Tibial nerve (tissue), 4 donors: ENCODE data around the gene GON4L. TPM values are rescaled to one million over a fixed set of nuclear protein-coding genes. Genes with fewer than 3 reads are reported as not detected.
A peak's percentile ranks its signal among the peaks of the same experiment; 100 is the strongest.

Experiments
- DNase-seq, 2 donors: peaks; one replicate each; pipeline ENCODE4 v3.0.0-alpha.2; 2019; ENCODE audit warnings: low spot score in 2 of 2
- H3K27ac ChIP-seq, 4 donors: fragments of 200-600 bp; sonication (generic) in 3 of 4; one replicate each; pipeline ENCODE4 v1.5.1; 2017 to 2019; ENCODE audit warnings: mild to moderate bottlenecking in 1 of 4
- H3K27me3 ChIP-seq, 2 donors: fragments of 200-600 bp; sonication (generic) in 1 of 2; one replicate each; pipeline versions ENCODE4 v1.5.1 to v1.6.0; 2017 to 2019
- H3K36me3 ChIP-seq, 3 donors: fragments of 200-600 bp; sonication (generic); one replicate each; pipeline ENCODE4 v1.5.1; 2018 to 2019
- H3K4me1 ChIP-seq, 4 donors: fragments of 200-600 bp; sonication (generic) in 3 of 4; one replicate each; pipeline ENCODE4 v1.5.1; 2017 to 2019
- H3K4me3 ChIP-seq, 4 donors: fragments of 200-600 bp; sonication (generic) in 3 of 4; one replicate each; pipeline ENCODE4 v1.5.1; 2017 to 2019; ENCODE audit warnings: mild to moderate bottlenecking in 1 of 4, moderate library complexity in 1 of 4
- H3K9me3 ChIP-seq, 4 donors: fragments of 200-600 bp; sonication (generic) in 3 of 4; one replicate each; pipeline ENCODE4 v1.5.1; 2017 to 2019
- CTCF ChIP-seq, 5 experiments: fragments of 200-600 bp in 3 of 5; fragments of 450-650 bp in 2 of 5; sonication (generic) in 3 of 5; IDR thresholded peaks; one replicate each; pipeline ENCODE4 v1.5.1; 2016 to 2019; ENCODE audit warnings: antibody characterized with exemption in 5 of 5, mild to moderate bottlenecking in 3 of 5, moderate library complexity in 2 of 5
- EP300 ChIP-seq, 2 donors: sonication (generic); formaldehyde crosslinking; IDR thresholded peaks; one replicate each; pipeline ENCODE4 v1.6.1; 2017; ENCODE audit warnings: antibody characterized with exemption in 2 of 2, mild to moderate bottlenecking in 1 of 2
- POLR2A ChIP-seq, 2 donors: fragments of 450-650 bp; IDR thresholded peaks; one replicate each; pipeline ENCODE4 v1.6.1; 2017; ENCODE audit warnings: antibody characterized with exemption in 2 of 2, mild to moderate bottlenecking in 2 of 2, moderate library complexity in 2 of 2
- WGBS, 2 donors: methylation state at CpG; one replicate each; pipeline ENCODE4 v1.1.5; 2018; 5-methylcytosine and 5-hydroxymethylcytosine counted together
- total RNA-seq, 4 donors: library from RNA; depleted of rRNA; stranded (reverse); fragments of >200 nt; gene quantifications; one replicate each; pipeline ENCODE4 v1.1.0, GENCODE V29; 2016

The GON4L gene
- total RNA-seq, 4 donors from 2014 or later, result 53.3 to 88.2 (median 66.2) TPM

GRCh38 chr1:155890251-155890650, 33.2 kb upstream of the GON4L start:
- Histone ChIP-seq H3K36me3 (peaks cover 0 to 10% (median 0%) of the 10 kb centered on the region in 3 donors), H3K27ac (peak overlapping the region in 1 of 4 donors; percentile 9), H3K9me3 (no peaks in the 10 kb centered on the region), H3K4me1 (peaks cover 0 to 24% (median 16%) of the 10 kb centered on the region in 4 donors), H3K27me3 (no peaks in the 10 kb centered on the region), H3K4me3 (no peak overlapping the region)
- no peak for DNase-seq
- TF ChIP-seq EP300 (IDR thresholded peaks at IDR 0.05) (no peak), CTCF (IDR thresholded peaks at IDR 0.05) (no peak), POLR2A (IDR thresholded peaks at IDR 0.05) (no peak)
- 53 to 60% methylated on average over 3 of the region's 3 CpGs for WGBS, 2 donors

DNA sequence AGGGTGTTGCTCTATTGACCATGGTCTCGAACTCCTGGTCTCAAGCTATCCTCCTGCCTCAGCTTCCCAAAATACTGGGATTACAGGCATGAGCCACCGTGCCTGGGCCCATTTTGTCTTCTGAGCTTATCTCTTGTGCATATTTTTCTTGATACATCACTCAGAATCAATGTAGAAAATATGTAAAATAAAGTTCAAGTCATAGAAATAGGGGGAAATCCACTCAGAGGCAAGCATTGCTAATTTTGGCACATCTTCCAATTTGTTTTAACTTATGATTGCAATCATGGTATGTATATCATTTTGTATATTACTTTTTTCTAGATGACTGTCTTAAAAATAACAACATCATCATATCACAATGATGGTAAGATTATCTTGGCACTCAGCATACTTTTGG, 32.6 kb upstream of the GON4L start:
- no peak for DNase-seq

GRCh38 chr1:155888481-155888880, 31.5 kb upstream of the GON4L start:
- no peak overlapping the region for H3K27ac ChIP-seq
- TF ChIP-seq EP300 (IDR thresholded peaks at IDR 0.05) (no peak), POLR2A (IDR thresholded peaks at IDR 0.05) (no peak), CTCF (IDR thresholded peaks at IDR 0.05) (no peak)
- no peak overlapping the region for H3K4me3 ChIP-seq
- no peak for DNase-seq
- H3K9me3 ChIP-seq, result no peaks in the 10 kb centered on the region
- H3K27me3 ChIP-seq, result no peaks in the 10 kb centered on the region
- H3K36me3 ChIP-seq, result peaks cover 0 to 9% (median 0%) of the 10 kb centered on the region in 3 donors
- WGBS, 2 donors, result 96 to 98% methylated on average over 5 of the region's 5 CpGs
- peaks cover 0 to 30% (median 11%) of the 10 kb centered on the region in 4 donors for H3K4me1 ChIP-seq

More for the DNA sequence above, 32.6 kb upstream of the GON4L start:
- no peak overlapping the region for H3K4me3 ChIP-seq
- TF ChIP-seq POLR2A (IDR thresholded peaks at IDR 0.05) (no peak), CTCF (IDR thresholded peaks at IDR 0.05) (no peak), EP300 (IDR thresholded peaks at IDR 0.05) (no peak)
- no peaks in the 10 kb centered on the region for H3K9me3 ChIP-seq
- H3K4me1 ChIP-seq, result peaks cover 0 to 31% (median 16%) of the 10 kb centered on the region in 4 donors
- H3K27me3 ChIP-seq, result no peaks in the 10 kb centered on the region
- H3K36me3 ChIP-seq, result peaks cover 0 to 9% (median 0%) of the 10 kb centered on the region in 3 donors
- WGBS, 2 donors, result 66 to 72% methylated on average over 2 of the region's 2 CpGs
- H3K27ac ChIP-seq, result peak overlapping the region in 1 of 4 donors; percentile 9

GRCh38 chr1:155884982-155885381, 28.0 kb upstream of the GON4L start:
- DNase-seq, result no peak
- Histone ChIP-seq H3K27me3 (no peaks in the 10 kb centered on the region), H3K27ac (peak overlapping the region in 2 of 4 donors; percentile 61 to 65), H3K4me1 (peaks cover 0 to 17% (median 2%) of the 10 kb centered on the region in 4 donors), H3K9me3 (no peaks in the 10 kb centered on the region), H3K36me3 (peaks cover 0 to 37% (median 0%) of the 10 kb centered on the region in 3 donors), H3K4me3 (no peak overlapping the region)
- TF ChIP-seq POLR2A (IDR thresholded peaks at IDR 0.05) (no peak), EP300 (IDR thresholded peaks at IDR 0.05) (no peak)

GRCh38 chr1:155884031-155884960, 27.3 kb upstream of the GON4L start:
- H3K9me3 ChIP-seq, result no peaks in the 10 kb centered on the region
- no peak overlapping the region for H3K4me3 ChIP-seq
- no peak for DNase-seq
- WGBS, 2 donors, result 46 to 57% methylated on average over 9 of the region's 9 CpGs
- peaks cover 0 to 44% (median 0%) of the 10 kb centered on the region in 3 donors for H3K36me3 ChIP-seq
- peaks cover 0 to 17% (median 2%) of the 10 kb centered on the region in 4 donors for H3K4me1 ChIP-seq
- no peaks in the 10 kb centered on the region for H3K27me3 ChIP-seq
- H3K27ac ChIP-seq, result peak overlapping the region in 3 of 4 donors; percentile 25 to 65 (median 61)
- no peak for TF ChIP-seq EP300 (IDR thresholded peaks at IDR 0.05)
- TF ChIP-seq POLR2A (IDR thresholded peaks at IDR 0.05), result no peak

DNA sequence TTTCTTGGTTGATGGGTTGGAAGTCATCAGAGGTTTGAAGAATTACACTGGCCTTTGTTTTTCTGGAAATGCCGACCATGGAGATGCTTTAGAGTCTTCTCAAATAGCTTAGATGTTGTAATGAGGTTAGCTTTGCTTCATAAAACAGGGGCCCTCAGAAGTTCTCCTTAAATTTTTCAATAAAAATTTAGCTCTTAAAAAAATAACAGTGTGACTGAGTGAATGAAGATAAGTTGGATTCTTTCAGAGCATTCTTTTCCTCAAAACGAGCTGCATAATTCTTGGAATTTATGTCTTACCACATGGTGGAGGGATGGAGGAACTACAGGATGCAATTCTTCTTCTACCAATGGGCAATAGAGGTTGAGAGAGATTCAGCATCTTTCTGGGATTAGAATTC, 25.8 kb upstream of the GON4L start:
- no peaks in the 10 kb centered on the region for H3K27me3 ChIP-seq
- DNase-seq, result no peak
- no peak overlapping the region for H3K4me3 ChIP-seq
- no peaks in the 10 kb centered on the region for H3K9me3 ChIP-seq
- 57 to 60% methylated on average over 2 of the region's 2 CpGs for WGBS, 2 donors
- peaks cover 0 to 48% (median 0%) of the 10 kb centered on the region in 3 donors for H3K36me3 ChIP-seq
- no peak overlapping the region for H3K27ac ChIP-seq
- TF ChIP-seq POLR2A (IDR thresholded peaks at IDR 0.05) (no peak), CTCF (IDR thresholded peaks at IDR 0.05) (no peak)
- H3K4me1 ChIP-seq, result peaks cover 0 to 17% (median 2%) of the 10 kb centered on the region in 4 donors
